ENCODE data around the gene DNAH11.

DNAH11 gene

GRCh38 chr7:21942955-21943354, 400.1 kb downstream of the DNAH11 start:
- TF ChIP-seq GATA2 (IDR thresholded peaks at IDR 0.05; ENCODE audit: low read depth, low read length) (no peak), GATA3 (IDR thresholded peaks at IDR 0.05; ENCODE audit: low read depth, low read length) (no peak)

DNA sequence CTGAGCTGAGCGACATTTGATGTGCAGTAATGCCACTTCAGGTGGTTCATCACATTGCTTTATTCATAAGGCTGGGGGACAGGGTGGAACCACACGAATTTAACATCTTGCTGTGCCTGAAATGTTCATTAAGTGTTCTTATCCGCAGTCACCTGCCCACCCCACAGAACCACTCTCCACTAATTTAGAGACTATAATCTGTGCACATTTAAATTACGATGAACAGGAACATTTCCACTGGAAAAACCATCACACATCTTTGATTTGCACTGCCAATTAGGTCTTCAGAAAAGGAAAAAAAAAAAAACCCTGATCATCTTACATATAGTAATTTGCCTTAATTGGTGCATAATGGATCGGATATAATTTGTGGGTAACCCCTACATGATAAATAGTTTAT, 400.6 kb downstream of the DNAH11 start:
- TF ChIP-seq GATA3 (IDR thresholded peaks at IDR 0.05; ENCODE audit: low read depth, low read length): no peak
- no peak for TF ChIP-seq GATA2 (IDR thresholded peaks at IDR 0.05; ENCODE audit: low read depth, low read length)

- TF ChIP-seq GATA3 (IDR thresholded peaks at IDR 0.05; ENCODE audit: low read depth, low read length) (no peak), GATA2 (IDR thresholded peaks at IDR 0.05; ENCODE audit: low read depth, low read length) (no peak)
Measured at GRCh38 chr7:21944616-21945453, 402.0 kb downstream of the DNAH11 start.

- no peak for TF ChIP-seq GATA2 (IDR thresholded peaks at IDR 0.05; ENCODE audit: low read depth, low read length)
- no peak for TF ChIP-seq GATA3 (IDR thresholded peaks at IDR 0.05; ENCODE audit: low read depth, low read length)
Measured at GRCh38 chr7:21945454-21946221, 402.8 kb downstream of the DNAH11 start, which contains the start of gene CDCA7L. Gene CDCA7L (minus strand): TSS chr7:21945899. CDS start chr7:21945804, 95 bp downstream.

DNA sequence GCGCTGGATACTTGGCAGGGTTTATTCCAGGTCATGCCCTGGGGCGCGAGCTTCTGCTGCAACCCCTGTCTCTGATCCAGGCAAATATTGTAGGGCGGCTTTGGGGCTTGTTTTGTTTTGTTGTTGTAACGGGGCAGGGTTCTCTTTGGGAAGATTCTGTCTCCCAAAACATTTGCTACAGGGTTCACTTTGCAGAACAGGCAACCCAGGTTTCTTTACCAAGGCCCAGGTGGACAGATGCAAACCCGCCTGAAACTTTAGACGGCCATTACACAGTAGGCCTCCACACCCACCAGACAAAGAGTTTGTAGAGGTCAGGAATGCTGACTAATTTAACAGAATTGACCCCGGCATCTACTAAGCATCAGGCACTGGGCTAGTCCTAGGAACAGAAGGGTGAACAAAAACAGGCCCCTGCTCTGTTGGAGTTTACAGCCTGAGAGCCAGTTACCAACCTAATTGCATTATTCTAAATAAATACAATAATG, 403.4 kb downstream of the DNAH11 start:
- no peak for TF ChIP-seq GATA2 (IDR thresholded peaks at IDR 0.05; ENCODE audit: low read depth, low read length)
- TF ChIP-seq GATA3 (IDR thresholded peaks at IDR 0.05; ENCODE audit: low read depth, low read length): no peak

DNA sequence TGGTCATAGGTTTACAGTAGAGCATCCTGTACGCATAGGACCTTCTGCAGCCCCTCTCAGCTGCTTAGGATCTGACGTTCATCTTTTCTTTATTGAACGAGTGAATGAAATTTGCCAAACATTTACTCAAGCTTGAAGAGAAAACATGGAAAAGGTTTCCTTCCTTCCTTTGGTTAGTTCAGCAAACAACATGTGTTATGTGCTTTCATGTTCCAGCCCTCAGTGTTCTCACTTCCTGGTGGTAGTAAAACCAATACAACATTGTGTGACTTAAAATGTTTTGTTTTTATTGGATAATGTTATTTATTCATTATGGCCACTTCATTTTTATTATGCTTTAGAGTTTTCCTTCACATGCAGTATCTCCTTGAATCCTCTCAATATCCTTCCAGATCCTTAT, 404.2 kb downstream of the DNAH11 start:
- TF ChIP-seq GATA2 (IDR thresholded peaks at IDR 0.05; ENCODE audit: low read depth, low read length) (no peak), GATA3 (IDR thresholded peaks at IDR 0.05; ENCODE audit: low read depth, low read length) (no peak)

DNA sequence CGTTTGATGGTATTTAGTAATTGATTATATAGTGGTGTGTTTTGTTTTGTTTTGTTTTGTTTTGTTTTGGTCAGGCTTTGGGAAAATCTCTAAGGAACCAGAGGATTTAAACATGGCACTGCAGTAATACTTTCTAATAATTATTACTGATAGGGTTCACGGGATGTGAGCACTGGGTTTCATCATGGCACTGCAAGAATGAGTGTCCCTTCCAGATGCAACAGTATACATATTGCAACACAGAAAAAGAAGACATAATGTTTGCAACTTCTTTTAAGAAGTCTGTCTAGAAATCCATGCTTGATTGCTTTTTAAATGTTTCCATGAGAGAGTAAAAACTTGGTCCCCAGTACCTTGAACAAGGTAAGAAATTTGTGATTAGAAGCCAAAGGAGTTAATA, 405.1 kb downstream of the DNAH11 start:
- no peak for TF ChIP-seq GATA2 (IDR thresholded peaks at IDR 0.05; ENCODE audit: low read depth, low read length)
- no peak for TF ChIP-seq GATA3 (IDR thresholded peaks at IDR 0.05; ENCODE audit: low read depth, low read length)

DNA sequence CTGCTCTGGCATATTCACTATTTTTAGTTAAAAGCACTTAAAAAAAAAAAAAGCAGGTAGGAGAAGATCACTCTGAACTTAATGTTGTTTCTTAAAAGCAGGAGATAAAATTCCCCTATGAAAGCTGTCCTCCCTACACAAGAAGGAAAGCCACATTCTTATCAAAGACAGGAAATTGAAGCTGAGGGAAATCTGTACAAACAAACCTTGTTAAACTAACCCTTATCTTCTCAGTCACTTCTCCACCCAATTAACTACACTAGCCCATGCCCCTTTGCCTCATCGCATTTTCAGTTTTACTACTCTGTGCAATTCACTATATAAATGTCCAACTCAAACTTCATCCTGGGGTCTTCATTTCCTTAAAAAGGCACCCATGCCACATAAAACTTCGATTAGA, 405.5 kb downstream of the DNAH11 start:
- TF ChIP-seq GATA2 (IDR thresholded peaks at IDR 0.05; ENCODE audit: low read depth, low read length) (no peak), GATA3 (IDR thresholded peaks at IDR 0.05; ENCODE audit: low read depth, low read length) (no peak)

GRCh38 chr7:21948887-21949540, 406.2 kb downstream of the DNAH11 start:
- TF ChIP-seq GATA3 (IDR thresholded peaks at IDR 0.05; ENCODE audit: low read depth, low read length) (no peak), GATA2 (IDR thresholded peaks at IDR 0.05; ENCODE audit: low read depth, low read length) (no peak)

Data from SH-SY5Y (cell line).